ENCODE results near the gene GPR108.
"Not testable (repeated sequence)": the region's sequence is repeated elsewhere in the genome, so short reads cannot be mapped to it uniquely, and the experiment has no call there.

GPR108 gene

DNA sequence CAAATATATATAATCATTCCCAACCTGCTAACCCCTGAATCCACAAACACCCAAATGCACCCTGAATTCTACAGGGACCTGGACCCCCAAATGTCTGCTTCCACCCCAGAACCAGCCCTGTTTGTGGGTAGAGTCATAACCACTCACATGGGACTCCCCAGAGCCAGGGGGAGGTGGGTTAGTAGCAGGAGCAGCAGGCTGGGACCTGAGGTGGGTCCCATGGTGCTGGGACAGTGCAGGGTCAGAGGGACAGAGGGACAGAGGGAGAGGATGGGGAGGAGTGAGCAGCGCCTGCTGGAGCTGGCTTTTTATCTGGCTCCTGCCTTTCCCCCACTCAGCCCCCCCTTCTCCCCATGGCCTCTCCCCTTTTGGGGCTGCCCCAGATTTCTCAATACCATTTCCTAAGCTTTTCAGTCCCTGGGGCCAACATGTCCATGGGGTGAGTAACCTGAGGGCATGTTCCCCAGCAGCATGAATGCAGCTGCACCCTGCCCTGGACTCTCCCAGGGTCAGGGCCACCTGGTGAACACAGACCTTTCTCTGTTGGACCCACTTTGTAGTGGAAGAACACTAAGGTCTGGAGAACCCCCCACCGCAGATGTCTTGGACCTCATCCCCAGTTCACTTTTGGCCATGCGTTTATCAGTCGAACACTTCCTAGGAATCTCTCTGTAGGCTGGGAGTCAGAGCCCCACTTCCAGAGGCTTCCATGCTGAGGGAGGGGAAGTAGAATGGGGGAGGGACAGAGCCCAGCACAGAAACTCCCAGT lies 16.8 kb downstream of the GPR108 start, which contains the start of gene C3:
Gene C3 (minus strand): TSS at position 282 of the 769 bp plus-strand sequence. CDS start 61 bp downstream, at position 221.
- no peak for DNase-seq (ENCODE audit: low read depth in 2 of 2)

DNA sequence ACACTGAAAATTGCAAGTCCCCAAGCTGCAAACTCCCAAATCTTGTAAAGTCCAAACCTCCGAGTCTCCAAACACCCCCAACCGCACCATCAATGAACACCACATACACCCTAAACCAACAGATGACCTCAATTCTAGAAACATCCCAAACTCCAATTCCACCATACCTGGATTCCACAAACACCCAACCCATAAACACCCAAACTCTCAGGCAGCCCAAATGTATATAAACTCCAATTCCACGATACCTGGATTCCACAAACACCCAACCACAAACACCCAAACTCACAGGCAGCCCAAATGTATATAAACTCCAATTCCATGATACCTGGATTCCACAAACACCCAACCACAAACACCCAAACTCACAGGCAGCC lies 17.4 kb downstream of the GPR108 start:
- DNase-seq (ENCODE audit: low read depth in 2 of 2): no peak

DNA sequence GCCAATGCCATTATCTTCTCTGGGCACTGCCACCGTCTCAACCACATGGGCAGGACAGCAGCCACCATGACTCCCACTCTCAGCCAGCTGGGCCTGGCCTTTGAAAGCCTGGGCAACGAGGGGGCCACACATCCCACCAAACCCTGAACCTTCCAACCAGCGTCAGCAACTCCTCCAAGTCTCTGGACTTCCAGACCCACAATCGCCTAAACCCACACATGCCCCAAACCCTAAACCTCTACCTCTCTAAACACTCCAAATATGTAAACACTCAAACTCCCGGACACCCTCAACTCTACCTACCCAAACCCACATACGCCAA lies 17.9 kb downstream of the GPR108 start:
- DNase-seq (ENCODE audit: low read depth in 2 of 2): no peak

DNA sequence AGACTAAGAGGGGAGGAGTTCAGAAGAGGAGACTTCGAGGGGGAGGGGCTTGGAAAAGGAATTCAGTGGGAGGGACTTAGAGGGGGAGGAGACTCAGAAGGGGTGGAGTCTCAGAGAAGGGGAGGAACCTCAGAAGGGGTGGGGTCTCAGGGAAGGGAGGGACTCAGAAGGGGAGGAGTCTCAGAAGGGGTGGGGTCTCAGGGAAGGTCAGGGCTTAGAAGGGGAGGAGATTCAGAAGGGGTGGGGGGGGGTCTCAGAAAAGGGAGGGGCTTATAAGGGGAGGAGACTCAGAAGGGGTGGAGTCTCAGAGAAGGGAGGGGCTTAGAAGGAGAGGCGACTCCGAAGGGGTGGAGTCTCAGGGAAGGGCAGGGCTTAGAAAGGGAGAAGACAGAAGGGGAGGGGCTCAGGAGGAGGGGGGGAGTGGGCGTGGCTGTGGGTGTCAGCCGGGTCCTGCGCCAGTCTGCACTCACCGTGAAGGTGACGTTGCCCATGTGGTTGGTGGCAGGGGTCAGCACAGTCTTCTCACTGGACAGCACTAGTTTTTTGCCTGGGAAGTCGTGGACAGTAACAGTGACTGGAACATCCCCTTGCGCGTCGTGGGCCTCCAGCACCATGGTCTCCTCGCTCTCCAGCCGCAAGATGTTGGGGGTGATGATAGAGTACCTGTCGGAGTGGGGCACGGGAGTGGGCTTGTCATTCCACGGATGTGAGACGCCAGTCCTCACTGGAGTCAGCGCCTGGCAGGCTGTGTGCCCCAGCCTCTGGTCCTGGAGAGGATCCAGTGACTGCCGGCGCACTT lies 18.4 kb downstream of the GPR108 start:
- DNase-seq (ENCODE audit: low read depth in 2 of 2): no peak

DNA sequence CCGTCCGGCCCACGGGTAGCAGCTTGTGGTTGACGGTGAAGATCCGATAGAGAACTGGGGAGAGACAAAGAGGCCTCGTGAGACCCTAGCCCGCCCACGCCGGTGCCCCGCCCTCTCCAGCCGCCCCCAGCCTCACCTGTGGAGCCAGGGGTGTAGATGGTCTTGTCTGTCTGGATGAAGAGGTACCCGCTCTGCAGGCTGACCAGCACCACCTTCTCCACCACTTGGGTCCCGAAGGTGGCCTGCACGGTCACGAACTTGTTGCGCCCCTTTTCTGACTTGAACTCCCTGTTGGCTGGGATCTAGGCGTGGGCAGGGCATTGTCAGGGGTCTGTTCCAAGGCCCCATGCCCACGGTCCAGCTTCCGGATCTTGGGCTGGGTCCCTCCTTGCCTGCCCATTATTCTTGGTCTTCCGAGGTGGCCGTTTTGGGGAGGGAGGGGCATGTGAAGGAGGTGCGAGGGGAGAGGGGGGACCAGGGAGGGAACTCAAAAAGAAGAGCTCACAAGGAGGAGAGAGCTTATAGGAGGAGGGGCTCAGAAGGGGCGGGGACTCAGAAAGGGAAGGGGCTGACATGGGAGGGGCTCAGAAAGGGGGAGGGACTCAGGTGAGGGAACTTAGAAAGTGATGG lies 19.2 kb downstream of the GPR108 start:
- DNase-seq (ENCODE audit: low read depth in 2 of 2): no peak

DNA sequence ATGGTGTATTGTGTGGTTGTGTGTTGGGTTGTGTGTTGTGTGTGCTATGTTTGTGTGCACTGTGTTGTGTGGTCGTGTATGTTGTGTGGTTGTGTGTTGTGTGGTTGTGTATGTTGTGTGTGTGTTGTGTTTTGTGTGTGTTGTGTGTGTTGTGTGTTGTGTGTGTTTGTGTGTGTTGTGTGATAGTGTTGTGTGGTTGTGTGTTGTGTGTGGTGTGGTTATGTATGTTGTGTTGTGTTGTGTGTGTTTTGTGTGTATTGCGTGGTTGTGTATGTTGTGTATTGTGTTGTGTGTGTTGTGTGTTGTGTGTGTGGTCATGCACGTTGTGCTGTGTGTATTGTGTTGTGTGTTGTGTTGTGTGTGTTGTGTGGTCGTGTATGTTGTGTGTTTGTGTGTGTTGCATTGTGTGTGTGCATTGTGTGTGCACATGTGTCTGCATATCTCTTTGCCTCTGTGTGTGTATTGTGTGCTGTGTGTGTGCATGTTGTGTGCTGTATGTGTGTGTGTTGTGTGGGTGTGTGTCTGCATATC lies 19.9 kb downstream of the GPR108 start:
- no peak for DNase-seq (ENCODE audit: low read depth in 2 of 2)

DNA sequence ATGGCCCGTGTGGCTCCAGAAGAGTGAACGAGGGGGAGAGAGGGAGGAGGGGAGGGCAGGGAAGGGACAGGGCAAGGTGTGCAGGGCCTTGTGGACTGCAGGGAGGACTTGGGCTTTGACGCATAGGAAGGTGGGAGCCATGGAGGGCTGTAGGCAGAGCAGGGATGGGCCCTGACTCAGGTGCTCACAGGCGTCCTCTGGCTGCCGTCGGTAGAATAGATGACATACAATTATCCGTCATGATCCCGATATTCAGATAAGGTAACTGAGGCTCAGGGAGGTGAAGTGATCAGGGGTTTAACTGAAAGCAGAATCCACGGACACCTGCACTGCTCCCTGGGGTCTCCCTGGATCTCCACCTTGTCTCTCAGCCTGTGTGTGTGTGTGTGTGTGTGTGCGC lies 20.3 kb downstream of the GPR108 start:
- DNase-seq (ENCODE audit: low read depth in 2 of 2): no peak

DNA sequence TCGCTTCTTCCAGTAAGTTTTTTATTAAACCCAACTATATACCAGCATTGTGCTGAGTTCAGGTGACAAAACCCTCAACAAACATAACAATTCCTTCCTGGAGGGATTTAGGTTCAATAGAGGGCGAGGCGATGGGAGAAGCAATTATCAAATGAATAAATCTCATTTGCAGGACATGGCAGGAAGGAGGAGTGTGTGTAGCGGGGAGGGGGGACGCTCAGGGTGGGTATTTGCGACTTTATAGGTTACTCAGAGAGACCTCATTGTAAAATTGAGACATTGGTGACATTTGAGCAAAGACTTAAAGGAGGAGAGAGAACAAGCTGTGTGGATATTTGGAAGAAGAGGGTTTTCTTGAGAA lies 20.8 kb downstream of the GPR108 start:
- DNase-seq (ENCODE audit: low read depth in 2 of 2): no peak

DNA sequence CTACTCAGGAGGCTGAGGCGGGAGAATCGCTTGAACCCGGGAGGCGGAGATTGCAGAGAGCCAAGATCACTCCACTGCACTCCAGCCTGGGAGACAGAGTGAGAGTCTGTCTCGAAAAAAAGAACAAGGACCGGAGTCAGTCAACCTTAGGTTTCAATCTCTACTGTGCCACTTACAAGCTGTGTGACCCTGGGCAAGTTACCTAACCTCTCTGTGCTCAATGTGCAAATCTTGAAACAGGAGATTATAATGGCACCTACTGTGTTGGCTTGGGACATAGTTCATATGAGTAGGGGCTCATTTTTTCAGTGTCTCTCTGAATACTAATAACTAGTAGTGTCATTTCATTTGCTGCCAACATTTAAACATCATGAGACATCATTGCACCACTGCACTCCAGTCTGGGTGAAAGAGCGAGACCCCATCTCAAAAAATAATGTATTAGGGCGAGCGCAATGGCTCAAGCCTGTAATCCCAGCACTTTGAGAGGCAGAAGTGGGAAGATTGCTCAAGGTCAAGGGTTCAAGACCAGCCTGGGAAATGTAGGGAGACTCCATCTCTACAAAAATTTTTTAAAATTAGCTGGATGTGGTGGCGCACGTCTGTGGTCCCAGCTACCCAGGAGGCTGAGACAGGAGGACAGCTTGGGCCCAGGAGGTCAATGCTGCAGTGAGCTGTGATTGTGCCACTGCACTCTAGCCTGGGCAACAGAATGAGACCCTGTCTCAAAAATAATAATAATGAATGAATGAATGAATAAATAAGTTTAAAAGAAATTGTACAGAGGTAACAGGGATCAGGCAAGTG lies 22.4 kb downstream of the GPR108 start:
- DNase-seq (ENCODE audit: low read depth in 2 of 2): no peak

DNA sequence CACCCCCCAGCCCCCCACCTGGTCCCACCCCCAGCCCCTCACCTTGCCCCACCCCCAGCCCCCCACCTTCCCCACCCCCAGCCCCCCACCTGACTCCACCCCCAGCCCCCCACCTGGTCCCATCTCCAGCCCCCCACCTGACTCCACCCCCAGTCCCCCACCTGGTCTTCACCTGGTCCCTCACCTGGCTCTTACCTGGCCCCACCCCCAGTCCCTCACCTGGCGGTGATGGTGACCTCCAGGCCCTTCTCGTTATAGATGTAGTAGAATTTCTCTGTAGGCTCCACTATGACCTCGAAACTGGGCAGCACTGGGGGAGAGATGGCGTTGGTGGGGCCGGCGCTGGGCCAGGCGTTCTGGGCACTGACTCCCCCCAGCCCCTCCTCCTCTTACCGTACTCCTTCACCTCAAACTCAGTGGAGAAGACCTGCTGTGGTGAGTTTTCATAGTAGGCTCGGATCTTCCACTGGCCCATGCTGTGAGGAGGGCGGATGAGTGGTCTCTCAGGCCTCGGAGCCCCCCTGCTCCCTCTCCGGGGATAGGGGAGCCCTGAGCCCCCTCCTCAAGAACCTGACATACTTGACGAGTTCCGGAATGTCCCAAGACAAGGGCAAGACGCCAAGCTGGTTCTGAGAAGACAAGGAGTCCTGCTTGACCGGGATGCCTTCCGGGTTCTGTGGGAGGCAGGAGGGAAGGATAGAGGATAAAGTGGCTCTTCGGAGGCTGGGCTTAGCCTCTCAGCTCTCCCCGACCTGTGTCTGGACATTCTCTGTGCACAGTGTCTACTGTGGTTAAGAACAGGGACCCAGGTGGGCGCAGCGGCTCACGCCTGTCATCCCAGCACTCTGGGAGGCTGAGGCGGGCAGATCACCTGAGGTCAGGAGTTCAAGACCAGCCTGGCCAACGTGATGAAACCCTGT lies 23.3 kb downstream of the GPR108 start:
- DNase-seq (ENCODE audit: low read depth in 2 of 2): no peak

DNA sequence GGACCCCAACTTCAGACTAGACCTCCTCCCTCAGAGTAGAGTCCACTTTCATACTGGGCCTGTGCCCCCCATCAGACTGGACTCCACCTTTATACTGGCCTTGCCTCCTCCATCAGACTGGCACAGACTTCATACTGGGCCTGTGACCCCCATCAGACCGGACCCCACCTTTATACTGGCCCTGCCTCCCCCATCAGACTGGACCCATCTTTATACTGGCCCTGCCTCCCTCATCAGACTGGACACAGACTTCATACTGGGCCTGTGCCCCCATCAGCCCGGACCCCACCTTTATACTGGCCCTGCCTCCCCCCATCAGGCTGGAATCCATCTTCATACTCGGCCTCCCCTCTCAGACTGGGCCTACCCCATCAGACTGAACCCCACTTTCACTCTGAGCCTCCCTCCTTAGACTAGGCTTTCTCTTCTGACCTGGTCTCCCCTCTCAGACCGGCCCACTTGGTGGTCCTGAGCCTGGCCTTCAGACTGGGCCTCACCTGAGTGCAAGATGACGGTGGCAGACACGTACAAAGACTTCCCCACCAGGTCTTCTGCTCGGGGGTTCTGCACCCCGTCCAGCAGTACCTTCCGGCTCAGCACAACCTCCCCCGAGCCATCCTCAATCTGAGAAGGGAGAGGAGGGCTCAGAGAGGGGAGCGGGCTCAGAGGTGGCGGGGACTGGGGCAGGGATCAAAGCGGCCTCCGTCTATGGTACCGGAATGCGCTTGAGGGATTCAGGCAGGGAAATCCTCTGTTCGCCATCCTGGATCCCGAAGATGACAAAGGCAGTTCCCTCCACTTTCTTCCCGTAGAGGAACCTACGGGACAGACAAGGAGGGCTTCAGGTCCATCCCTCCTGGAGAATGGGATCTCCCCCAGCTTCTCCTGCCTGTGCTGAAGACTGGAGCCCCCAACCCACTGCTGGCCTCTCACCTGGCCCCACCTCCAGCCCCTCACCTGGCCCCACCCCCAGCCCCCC lies 24.4 kb downstream of the GPR108 start:
- no peak for DNase-seq (ENCODE audit: low read depth in 2 of 2)

DNA sequence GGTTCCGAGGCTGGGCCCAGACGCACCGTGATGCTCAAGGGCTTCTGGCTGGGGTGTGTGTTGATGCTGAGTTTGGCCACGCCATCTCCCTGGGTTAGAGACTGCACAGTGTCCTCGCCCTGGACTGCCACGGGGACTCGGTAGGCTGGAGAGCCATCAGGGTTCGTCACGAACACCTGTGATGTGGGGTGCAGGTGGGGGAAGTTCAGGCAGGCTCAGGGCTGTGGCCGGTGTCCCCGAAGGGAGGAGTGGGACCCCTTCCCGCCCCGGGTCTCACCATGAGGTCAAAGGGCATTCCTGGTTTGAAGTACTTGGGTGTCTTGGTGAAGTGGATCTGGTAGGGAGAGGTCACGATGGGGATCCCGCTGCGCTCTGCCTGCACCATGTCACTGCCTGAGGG lies 25.1 kb downstream of the GPR108 start:
- DNase-seq (ENCODE audit: low read depth in 2 of 2): no peak

DNA sequence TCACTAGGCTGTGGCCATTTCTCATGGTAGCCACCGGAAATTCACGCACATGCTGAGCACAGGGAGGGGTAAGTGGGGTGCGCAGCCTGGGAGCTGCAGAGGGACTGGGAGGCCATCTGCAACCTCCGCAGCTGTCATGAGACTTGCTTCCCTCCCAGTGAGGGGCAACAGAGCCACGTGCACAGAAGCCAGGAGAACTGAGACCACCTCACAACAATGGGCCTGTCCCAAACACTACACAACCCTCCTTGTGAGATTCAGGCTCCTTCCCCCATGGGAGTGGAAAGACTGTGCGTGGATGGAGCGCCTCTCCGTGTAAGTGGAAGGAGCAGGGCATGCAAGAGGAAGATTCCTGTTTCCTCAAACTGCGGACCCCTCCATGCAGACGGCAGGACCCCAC lies 25.8 kb downstream of the GPR108 start:
- no peak for DNase-seq (ENCODE audit: low read depth in 2 of 2)

DNA sequence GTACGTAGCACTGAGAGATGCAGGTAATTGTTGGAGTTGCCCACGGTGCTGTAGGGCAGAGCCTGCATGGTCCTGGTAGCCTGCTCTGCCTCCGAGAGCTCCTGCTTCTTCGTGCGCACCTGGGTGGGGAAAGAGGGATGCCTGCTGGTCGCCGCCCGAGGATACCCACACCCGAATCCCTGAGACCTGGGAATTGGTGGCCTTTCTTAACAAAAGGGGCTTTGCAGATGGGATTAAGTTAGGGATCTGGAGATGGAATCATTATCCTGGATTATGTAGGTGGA lies 26.4 kb downstream of the GPR108 start:
- DNase-seq (ENCODE audit: low read depth in 2 of 2): no peak

DNA sequence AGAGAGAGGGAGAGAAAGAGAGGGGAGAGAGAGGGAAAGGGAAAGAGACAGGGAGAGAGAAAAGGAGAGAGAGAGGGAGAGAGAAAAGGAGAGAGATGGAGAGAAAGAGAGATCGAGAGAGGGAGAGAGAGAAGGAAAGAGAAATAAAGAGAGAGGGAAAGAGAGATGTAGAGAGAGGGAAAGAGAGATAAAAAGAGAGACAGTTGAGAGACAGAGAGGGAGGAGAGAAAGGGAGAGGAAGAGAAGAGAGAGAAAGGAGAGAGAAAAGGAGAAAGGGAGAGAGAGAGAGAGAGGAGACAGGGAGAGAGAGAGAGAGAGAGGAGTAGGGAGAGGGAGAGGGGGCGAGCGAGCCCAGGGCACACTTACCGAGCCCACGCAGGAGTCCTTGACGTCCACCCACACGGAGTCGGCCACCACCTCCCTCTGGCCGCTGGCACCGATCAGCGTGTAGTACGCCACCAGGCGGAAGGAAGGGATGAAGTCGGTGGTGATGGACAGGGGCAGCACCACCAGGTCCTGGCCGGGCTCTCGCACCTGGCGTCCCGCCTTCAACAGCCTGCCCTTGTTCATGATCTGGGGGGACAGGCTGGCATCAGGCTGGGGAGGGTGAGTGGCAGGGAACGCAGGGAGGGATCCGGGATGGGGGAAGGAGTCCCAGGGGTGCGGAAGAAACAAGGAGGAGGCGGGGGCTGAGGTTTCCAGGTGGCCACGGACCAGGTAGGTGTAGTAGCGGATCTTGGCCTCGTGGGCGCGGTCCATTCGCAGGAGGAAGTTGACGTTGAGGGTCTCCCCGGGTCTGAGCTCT lies 26.9 kb downstream of the GPR108 start:
- DNase-seq (ENCODE audit: low read depth in 2 of 2): no peak

DNA sequence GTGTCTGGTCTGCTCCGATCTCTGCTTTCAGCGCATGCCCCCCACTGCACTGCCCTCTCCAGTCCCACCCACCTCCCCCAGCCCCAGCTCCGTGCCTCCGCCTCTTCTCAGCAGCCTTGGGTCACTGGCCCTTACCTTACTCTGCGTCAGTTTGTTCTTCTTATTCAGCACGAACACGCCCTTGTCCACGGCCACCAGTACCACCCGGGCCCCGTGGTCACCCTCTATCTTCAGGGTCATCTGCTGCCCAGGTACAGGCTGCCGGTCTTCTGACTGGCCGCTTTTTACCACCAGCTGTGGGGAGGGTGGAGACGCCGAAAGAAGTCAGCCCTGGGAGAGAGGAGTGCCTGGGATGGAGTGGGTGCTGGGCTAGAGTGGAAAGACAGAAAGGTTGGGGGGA lies 27.8 kb downstream of the GPR108 start:
- DNase-seq (ENCODE audit: low read depth in 2 of 2): no peak

DNA sequence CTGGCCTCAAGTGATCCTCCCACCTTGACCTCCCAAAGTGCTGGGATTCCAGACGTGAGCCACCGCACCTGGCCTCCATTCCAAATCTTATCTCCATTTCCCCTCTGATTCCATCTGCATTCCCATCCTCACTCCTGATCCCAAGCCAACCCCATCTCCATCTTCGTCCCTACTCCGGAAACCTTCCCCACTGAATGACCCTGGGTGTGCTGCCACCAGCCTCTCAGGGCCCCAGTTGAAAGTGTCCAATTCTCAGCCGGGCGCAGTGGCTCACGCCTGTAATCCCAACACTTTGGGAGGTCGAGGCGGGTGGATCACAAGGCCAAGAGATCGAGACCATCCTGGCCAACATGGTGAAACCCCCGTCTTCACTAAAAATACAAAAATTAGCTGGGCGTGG lies 28.5 kb downstream of the GPR108 start:
- not testable (repeated sequence) for DNase-seq (ENCODE audit: low read depth in 2 of 2)

DNA sequence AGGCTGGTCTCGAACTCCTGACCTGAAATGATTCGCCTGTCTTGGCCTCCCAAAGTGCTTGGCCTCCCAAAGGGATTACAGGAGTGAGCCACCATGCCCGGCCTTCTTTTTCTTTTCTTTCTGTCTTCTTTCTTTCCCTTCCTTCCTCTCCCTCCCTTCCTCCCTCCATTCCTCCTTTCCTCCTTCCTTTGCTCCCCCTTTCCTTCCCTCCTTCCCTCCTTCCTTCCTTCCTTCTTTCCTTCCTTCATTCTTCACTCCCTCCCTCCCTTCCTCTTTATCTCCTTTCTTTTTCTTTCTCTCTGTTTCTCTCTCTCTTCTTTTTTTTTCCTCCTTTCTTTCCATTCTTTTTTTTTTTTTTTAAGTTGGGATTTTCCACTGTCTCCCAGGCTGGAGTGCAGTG lies 29.0 kb downstream of the GPR108 start:
- DNase-seq (ENCODE audit: low read depth in 2 of 2): no peak

DNA sequence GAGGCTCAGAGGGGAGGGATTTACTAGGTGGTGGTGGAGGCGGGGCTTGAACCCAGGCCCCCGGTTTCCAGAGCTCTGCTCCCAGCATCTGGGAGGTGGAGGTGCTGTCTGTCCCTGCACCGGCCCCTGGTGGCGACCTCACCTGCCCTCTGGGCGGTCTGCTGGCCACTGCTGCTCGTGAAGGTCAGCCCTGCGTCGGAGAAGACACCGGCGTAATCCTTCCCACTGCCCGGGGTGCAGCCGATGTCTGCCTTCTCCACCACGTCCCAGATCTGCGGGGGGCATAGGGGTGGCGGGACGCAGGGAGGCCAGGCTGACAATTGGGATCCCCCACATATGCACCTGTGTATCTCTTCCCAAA lies 29.7 kb downstream of the GPR108 start:
- DNase-seq (ENCODE audit: low read depth in 2 of 2): no peak

Measured in stimulated activated CD4-positive, alpha-beta T cell treated with anti-CD3 and anti-CD28 coated beads, Interleukin-12 subunit alpha, Interleukin-12 subunit beta, amount 100 ng/mL, for 24 hours (primary cell).